Activated CD4-positive, alpha-beta T cell treated with anti-CD3 and anti-CD28 coated beads, Interleukin-2, Interleukin-4, amounts not matched to agents 100 ng/mL and 50 ng/mL, durations not matched to agents 16 hours and 8 hours (primary cell): ENCODE measurements around the gene ZCCHC17.
"Not testable (repeated sequence)": the region's sequence is repeated elsewhere in the genome, so short reads cannot be mapped to it uniquely, and the experiment has no call there.

Experiments used
- DNase-seq: peaks from one replicate; pipeline ENCODE4 v3.0.0-alpha.2; 2020; ENCODE audit warnings: low spot score

Gene ZCCHC17

GRCh38 chr1:31296486-31297276, at the start of gene ZCCHC17, which contains the start of gene SNRNP40:
Gene ZCCHC17 (plus strand): TSS chr1:31297032. CDS start chr1:31310099, 13,067 bp downstream.
Gene SNRNP40 (minus strand): TSS chr1:31296788. CDS start chr1:31296751, 37 bp downstream.
- peak; percentile 99 for DNase-seq

GRCh38 chr1:31248276-31248675, 48.6 kb upstream of the ZCCHC17 start:
- no peak for DNase-seq

GRCh38 chr1:31249854-31250253, 47.0 kb upstream of the ZCCHC17 start:
- no peak for DNase-seq

- DNase-seq = no peak
These were observed 39.6 kb upstream of the ZCCHC17 start for GRCh38 chr1:31257213-31257612.

GRCh38 chr1:31258581-31258980, 38.3 kb upstream of the ZCCHC17 start:
- no peak for DNase-seq

- DNase-seq = no peak
These were observed 37.1 kb upstream of the ZCCHC17 start for GRCh38 chr1:31259746-31260145.

GRCh38 chr1:31261916-31262315, 34.9 kb upstream of the ZCCHC17 start:
- no peak for DNase-seq

GRCh38 chr1:31262393-31262792, 34.4 kb upstream of the ZCCHC17 start:
- DNase-seq = not testable (repeated sequence)

GRCh38 chr1:31263408-31263807, 33.4 kb upstream of the ZCCHC17 start:
- no peak for DNase-seq

GRCh38 chr1:31264790-31265386, 31.9 kb upstream of the ZCCHC17 start:
- no peak for DNase-seq

GRCh38 chr1:31266547-31266946, 30.3 kb upstream of the ZCCHC17 start:
- DNase-seq = no peak

- DNase-seq = no peak
These were observed 24.5 kb upstream of the ZCCHC17 start for GRCh38 chr1:31272369-31272768.

- no peak for DNase-seq
These were observed 23.2 kb upstream of the ZCCHC17 start for GRCh38 chr1:31273619-31274018.

- DNase-seq = not testable (repeated sequence)
These were observed 14.4 kb upstream of the ZCCHC17 start for GRCh38 chr1:31282426-31282825.

GRCh38 chr1:31287791-31288190, 9.0 kb upstream of the ZCCHC17 start:
- DNase-seq = not testable (repeated sequence)

- no peak for DNase-seq
These were observed 7.8 kb upstream of the ZCCHC17 start for GRCh38 chr1:31289021-31289420.

GRCh38 chr1:31295874-31296485, 852 bp upstream of the ZCCHC17 start:
- DNase-seq = no peak

- DNase-seq = no peak
These were observed 730 bp downstream of the ZCCHC17 start for GRCh38 chr1:31297277-31298247.

GRCh38 chr1:31299365-31299764, 2.5 kb downstream of the ZCCHC17 start:
- DNase-seq = peak; percentile 22

- DNase-seq = no peak
These were observed 3.4 kb downstream of the ZCCHC17 start for GRCh38 chr1:31300193-31300592.

- DNase-seq = no peak
These were observed 6.0 kb downstream of the ZCCHC17 start for GRCh38 chr1:31302709-31303441.
